K562 (cell line): ENCODE measurements around the gene SV2A. TPM values are rescaled to one million over a fixed set of nuclear protein-coding genes. Genes with fewer than 3 reads are reported as not detected.

Source experiments
- CBX1 ChIP-seq: sonication (generic); IDR thresholded peaks from 2 replicates; pipeline ENCODE4 v1.6.1; 2016; ENCODE audit warnings: antibody characterized with exemption, low read depth, mild to moderate bottlenecking
- CEBPB ChIP-seq: fragments of 450-650 bp; IDR thresholded peaks from 2 replicates; pipeline ENCODE4 v1.6.1; 2016; ENCODE audit warnings: missing genetic modification characterization, missing compliant biosample characterization
- CGGBP1 ChIP-seq: fragments of 250-450 bp; sonication (Bioruptor Pico); IDR thresholded peaks from 2 replicates; pipeline ENCODE4 v1.9.0; 2021; ENCODE audit warnings: mild to moderate bottlenecking
- CUX1 ChIP-seq: fragments of 200-800 bp; sonication (Bioruptor generic); IDR thresholded peaks from 2 replicates; pipeline ENCODE4 v1.6.1; 2016; ENCODE audit warnings: missing genetic modification characterization, missing compliant biosample characterization
- FOXK1 ChIP-seq: sonication (generic); formaldehyde crosslinking; IDR thresholded peaks from 2 replicates; pipeline ENCODE4 v1.8.0; 2022; ENCODE audit warnings: missing genetic modification reagents, mild to moderate bottlenecking, borderline replicate concordance
- HDAC3 ChIP-seq: fragments of 450-650 bp; IDR thresholded peaks from 2 replicates; pipeline ENCODE4 v1.6.1; 2018; ENCODE audit warnings: borderline replicate concordance, mild to moderate bottlenecking, moderate library complexity; ENCODE audit not compliant: partially characterized antibody
- MAFG ChIP-seq: fragments of 450-650 bp; conservative IDR thresholded peaks from 2 replicates; pipeline ENCODE4 v1.6.1; 2016; ENCODE audit warnings: missing genetic modification characterization, missing compliant biosample characterization
- MECOM ChIP-seq: fragments of 250-450 bp; sonication (Bioruptor Pico); IDR thresholded peaks from 2 replicates; pipeline ENCODE4 v1.8.0; 2022; ENCODE audit warnings: inconsistent platforms
- PHTF2 ChIP-seq: fragments of 250-450 bp; sonication (Bioruptor Pico); IDR thresholded peaks from 2 replicates; pipeline ENCODE4 v1.5.0; 2021; ENCODE audit warnings: mild to moderate bottlenecking
- TGIF2 ChIP-seq: sonication (generic); formaldehyde crosslinking; IDR thresholded peaks from 2 replicates; pipeline ENCODE4 v1.8.1; 2022; ENCODE audit warnings: mild to moderate bottlenecking, missing genetic modification reagents, moderate library complexity
- TRIM28 ChIP-seq: fragments of 450-650 bp; IDR thresholded peaks from 2 replicates; pipeline ENCODE4 v1.6.1; 2017
- UBTF ChIP-seq, 2 experiments: IDR thresholded peaks; 2 replicates each; pipeline ENCODE4 v1.6.1; 2012; ENCODE audit warnings: improper control_type of control experiment in 2 of 2, low read depth in 2 of 2, low read length in 2 of 2, borderline replicate concordance in 1 of 2
- USF2 ChIP-seq: sonication (generic); formaldehyde crosslinking; IDR thresholded peaks from 2 replicates; pipeline ENCODE4 v1.5.0; 2020; ENCODE audit warnings: missing genetic modification reagents
- ZBTB5 ChIP-seq: fragments of 450-650 bp; IDR thresholded peaks from 2 replicates; pipeline ENCODE4 v1.6.1; 2017; ENCODE audit warnings: antibody characterized with exemption
- ZC3H4 ChIP-seq: sonication (generic); formaldehyde crosslinking; IDR thresholded peaks from 2 replicates; pipeline ENCODE4 v1.9.0; 2021; ENCODE audit warnings: missing genetic modification reagents, borderline replicate concordance
- ZNF174 ChIP-seq: fragments of 250-450 bp; sonication (Bioruptor Pico); IDR thresholded peaks from 2 replicates; pipeline ENCODE4 v1.4.0; 2020; ENCODE audit warnings: mild to moderate bottlenecking
- ZNF785 ChIP-seq: fragments of 250-450 bp; sonication (Bioruptor Pico); IDR thresholded peaks from 2 replicates; pipeline ENCODE4 v1.4.0; 2020; ENCODE audit warnings: mild to moderate bottlenecking
- polyA plus RNA-seq, 8 experiments: library from polyadenylated mRNA; depleted of rRNA in 4 of 8; stranded (reverse) in 5 of 8; unstranded in 3 of 8; fragments of >200 nt; fragmentation: Nextera tagmentation in 2 of 8; fragmentation: Illumina TruSeq in 1 of 8; extraction: Ambion mirVana in 2 of 8; extraction: Trizol in 1 of 8; gene quantifications; 2 replicates each; pipeline versions ENCODE4 v1.2.1 to v1.2.3, GENCODE V29; 2011 to 2014; ENCODE audit warnings: inconsistent platforms in 1 of 8, missing spikeins in 1 of 8
- total RNA-seq, 7 experiments: library from RNA; depleted of rRNA in 6 of 7; stranded (reverse); fragments of >200 nt in 6 of 7; fragmentation: Illumina TruSeq in 2 of 7; extraction: Trizol in 2 of 7; gene quantifications; 2 replicates each; pipeline versions ENCODE4 v1.2.1 to v1.2.3, GENCODE V29; 2011 to 2021; ENCODE audit warnings: low replicate concordance in 1 of 7

The SV2A gene
- total and polyA plus RNA-seq, 9 of the 15 experiments (the other 6 are each of a cell fraction or from before 2014, with no cell fraction given), result 0.07 to 0.22 (median 0.11) TPM; not detected in 1

GRCh38 chr1:149887456-149888246 is 30.0 kb downstream of the SV2A start (continued):
- TF ChIP-seq UBTF (IDR thresholded peaks at IDR 0.05; ENCODE audit: borderline replicate concordance in 1 of 2, low read depth in 2 of 2, low read length in 2 of 2), result no peak
- TF ChIP-seq MECOM (CRISPR knock-in tag), result no peak
- TF ChIP-seq ZC3H4 (CRISPR knock-in tag), result peak; percentile 100
- no peak for TF ChIP-seq CGGBP1 (CRISPR knock-in tag)
- TF ChIP-seq FOXK1, result no peak
- 0 out of 2 replicates have a peak, but pooled peaks have one; percentile 48 for TF ChIP-seq TGIF2 (CRISPR knock-in tag)
- no peak for TF ChIP-seq CUX1 (CRISPR knock-in tag)
- TF ChIP-seq USF2 (CRISPR knock-in tag), result no peak
- TF ChIP-seq MAFG (tag), result no peak
- no peak for TF ChIP-seq PHTF2 (CRISPR knock-in tag)
- peak; percentile 89 for TF ChIP-seq CEBPB (tag)
- TF ChIP-seq HDAC3, result peak; percentile 37
- no peak; the same call in 1 of the 2 replicates for TF ChIP-seq CBX1
- no peak for TF ChIP-seq ZBTB5
- TF ChIP-seq TRIM28, result no peak
- TF ChIP-seq ZNF785, result no peak
- 0 out of 2 replicates have a peak, but pooled peaks have one; percentile 42 for TF ChIP-seq ZNF174 (CRISPR knock-in tag)
